Hematopoietic multipotent progenitor cell treated with erythropoietin and hydrocortisone succinate and interleukin-3 and kit ligand, for 8 days (in vitro differentiated cells): ENCODE results near the gene THBS2.
"Not testable (repeated sequence)": the region's sequence is repeated elsewhere in the genome, so short reads cannot be mapped to it uniquely, and the experiment has no call there.

Experiments used
- DNase-seq: peaks from one replicate; pipeline ENCODE4 v3.0.0-alpha.2; 2015

THBS2 gene

GRCh38 chr6:169271158-169271876 is 17.7 kb upstream of the THBS2 start:
- no peak for DNase-seq

- DNase-seq = not testable (repeated sequence)
These were observed 16.4 kb upstream of the THBS2 start for GRCh38 chr6:169270077-169270380.

- DNase-seq = no peak
These were observed 15.8 kb upstream of the THBS2 start for GRCh38 chr6:169269180-169270076.

GRCh38 chr6:169268276-169268675 is 14.6 kb upstream of the THBS2 start:
- DNase-seq = no peak

- DNase-seq = no peak
These were observed 13.3 kb upstream of the THBS2 start for GRCh38 chr6:169266746-169267591.

- DNase-seq = no peak
These were observed 12.6 kb upstream of the THBS2 start for GRCh38 chr6:169266261-169266660.

- no peak for DNase-seq
These were observed 12.0 kb upstream of the THBS2 start for GRCh38 chr6:169265486-169266131.

GRCh38 chr6:169263836-169264608 is 10.4 kb upstream of the THBS2 start:
- no peak for DNase-seq

- DNase-seq = no peak
These were observed 9.7 kb upstream of the THBS2 start for GRCh38 chr6:169263374-169263773.

GRCh38 chr6:169262602-169263001 is 9.0 kb upstream of the THBS2 start:
- not testable (repeated sequence) for DNase-seq

GRCh38 chr6:169256518-169256917 is 2.9 kb upstream of the THBS2 start:
- no peak for DNase-seq

- no peak for DNase-seq
These were observed 2.4 kb upstream of the THBS2 start for GRCh38 chr6:169256061-169256460.

- DNase-seq = no peak
These were observed 2.0 kb upstream of the THBS2 start for GRCh38 chr6:169255643-169256042.

GRCh38 chr6:169254456-169255316 is 1.0 kb upstream of the THBS2 start:
- DNase-seq = no peak

GRCh38 chr6:169252505-169253189 is 999 bp downstream of the THBS2 start:
- no peak for DNase-seq

- DNase-seq = no peak
These were observed 1.7 kb downstream of the THBS2 start for GRCh38 chr6:169251822-169252504.

- no peak for DNase-seq
These were observed 2.3 kb downstream of the THBS2 start for GRCh38 chr6:169251371-169251802.

- no peak for DNase-seq
These were observed 3.0 kb downstream of the THBS2 start for GRCh38 chr6:169250660-169251059.

- DNase-seq = no peak
These were observed 4.6 kb downstream of the THBS2 start for GRCh38 chr6:169249057-169249456.

GRCh38 chr6:169248521-169248971 is 5.1 kb downstream of the THBS2 start:
- DNase-seq = no peak
